HG02798 (cell line): Measurements from ENCODE around the gene OGG1.

Source experiments
- ATAC-seq: cut with Tn5 transposase; IDR thresholded peaks from one replicate; pipeline ENCODE4 v1.9.1; 2021; ENCODE audit warnings: mild to moderate bottlenecking; ENCODE audit not compliant: unreplicated experiment, poor library complexity

Gene OGG1

GRCh38 chr3:9727041-9727595, 22.6 kb upstream of the OGG1 start:
- ATAC-seq = no peak

- no peak for ATAC-seq
Measured at GRCh38 chr3:9727743-9728142, 22.0 kb upstream of the OGG1 start.

GRCh38 chr3:9729419-9729818, 20.3 kb upstream of the OGG1 start:
- ATAC-seq = no peak

- ATAC-seq = peak; percentile 47
Measured at GRCh38 chr3:9730657-9731205, 19.0 kb upstream of the OGG1 start.

- peak; percentile 95 for ATAC-seq
Measured at GRCh38 chr3:9731206-9732079, 18.3 kb upstream of the OGG1 start, which contains the start of gene BRPF1. BRPF1 (plus strand) TSS chr3:9731735; CDS start chr3:9734141, 2,406 bp downstream.

GRCh38 chr3:9732080-9732739, 17.5 kb upstream of the OGG1 start:
- peak; percentile 2 for ATAC-seq

- ATAC-seq = no peak
Measured at GRCh38 chr3:9732740-9733115, 17.0 kb upstream of the OGG1 start.

- ATAC-seq = no peak
Measured at GRCh38 chr3:9736831-9737230, 12.9 kb upstream of the OGG1 start.

- ATAC-seq = no peak
Measured at GRCh38 chr3:9739181-9739580, 10.6 kb upstream of the OGG1 start.

GRCh38 chr3:9742560-9742959, 7.2 kb upstream of the OGG1 start:
- ATAC-seq = no peak

- ATAC-seq = no peak
Measured at GRCh38 chr3:9743548-9743947, 6.2 kb upstream of the OGG1 start.

- no peak for ATAC-seq
Measured at GRCh38 chr3:9744162-9744561, 5.6 kb upstream of the OGG1 start.

GRCh38 chr3:9745521-9745920, 4.2 kb upstream of the OGG1 start:
- no peak for ATAC-seq

- no peak for ATAC-seq
Measured at GRCh38 chr3:9746330-9746729, 3.4 kb upstream of the OGG1 start.

- peak; percentile 19 for ATAC-seq
Measured at GRCh38 chr3:9747267-9747666, 2.5 kb upstream of the OGG1 start.

GRCh38 chr3:9748031-9748430, 1.7 kb upstream of the OGG1 start:
- ATAC-seq = no peak

GRCh38 chr3:9749296-9749644, 482 bp upstream of the OGG1 start:
- ATAC-seq = no peak

- no peak for ATAC-seq
Measured at GRCh38 chr3:9750556-9751411, 1.0 kb downstream of the OGG1 start.

- ATAC-seq = no peak
Measured at GRCh38 chr3:9754678-9755077, 4.9 kb downstream of the OGG1 start.

GRCh38 chr3:9757427-9757826, 7.7 kb downstream of the OGG1 start:
- ATAC-seq = no peak
